SU-DHL-6 (cell line): ENCODE results near the gene CCDC107.

Source experiments
- CTCF ChIP-seq: fragments of 200-600 bp; sonication (generic); IDR thresholded peaks from one replicate; pipeline ENCODE4 v1.5.1; 2017; ENCODE audit warnings: antibody characterized with exemption, mild to moderate bottlenecking, low read length, moderate library complexity; ENCODE audit not compliant: insufficient read depth, poor library complexity, severe bottlenecking
- EZH2phosphoT487 ChIP-seq: fragments of 200-600 bp; sonication (generic), shearing (Covaris generic); conservative IDR thresholded peaks from 2 replicates; pipeline ENCODE4 v1.6.1; 2018; ENCODE audit warnings: mild to moderate bottlenecking, antibody characterized with exemption, low read length, moderate library complexity, mixed read lengths

DNA sequence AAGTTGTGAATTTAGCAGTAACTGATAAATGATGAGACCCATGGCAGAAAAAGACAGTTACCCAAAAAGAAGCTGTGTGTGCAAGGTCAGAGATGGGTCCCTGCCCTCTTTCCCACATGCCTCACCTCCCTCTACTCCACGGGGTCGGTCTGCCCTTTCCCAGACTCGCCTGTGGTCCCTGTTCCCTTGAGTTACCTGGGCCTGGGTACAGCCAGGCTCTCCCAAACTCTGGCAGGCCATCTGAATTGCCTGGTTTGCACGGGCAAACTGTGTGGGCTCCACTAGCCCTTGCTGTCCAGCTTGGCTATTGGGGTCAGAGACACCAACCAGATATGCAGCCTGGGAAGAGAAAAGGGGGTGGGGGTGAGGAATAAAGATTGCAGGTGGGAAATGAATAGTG lies 50.1 kb downstream of the CCDC107 start:
- TF ChIP-seq EZH2phosphoT487 = no peak
- TF ChIP-seq CTCF = no peak
